ENCODE results near the gene COLGALT1. TPM values are rescaled to one million over a fixed set of nuclear protein-coding genes. Genes with fewer than 3 reads are reported as not detected.

The COLGALT1 gene
- polyA plus RNA-seq, 3 donors: 66.8 to 176 (median 68.8) TPM

GRCh38 chr19:17577457-17578097 is 22.1 kb downstream of the COLGALT1 start:
- no peaks in the 10 kb centered on the region for H3K9me3 ChIP-seq (replicated peaks in 1 of 2; ENCODE audit: control insufficient read depth in 1 of 2, insufficient read depth in 1 of 2, low read length in 2 of 2)

More at GRCh38 chr19:17577457-17578097, 22.1 kb downstream of the COLGALT1 start:
- H3K27me3 ChIP-seq (ENCODE audit: control insufficient read depth in 2 of 2, insufficient read depth in 2 of 2, low read length in 2 of 2): no peaks in the 10 kb centered on the region
- no peak overlapping the region for H3K27ac ChIP-seq (ENCODE audit: low read depth in 1 of 2, low read length in 2 of 2)
- no peak overlapping the region for H3K4me3 ChIP-seq (replicated peaks in 1 of 3; ENCODE audit: low read depth in 2 of 3, low read length in 3 of 3)
- H3K9me3 Mint-ChIP-seq: peaks cover 0 to 2% (median 0%) of the 10 kb centered on the region in 7 donors
- H3K79me2 ChIP-seq (ENCODE audit: insufficient read depth, low read length): peaks cover 12% of the 10 kb centered on the region
- H3K27ac Mint-ChIP-seq: peak overlapping the region in 3 of 7 donors; percentile 34 to 80 (median 62)
- H3K4me2 ChIP-seq (replicated peaks; ENCODE audit: extremely low read depth, low read length, poor library complexity, severe bottlenecking): no peak overlapping the region
- H3K4me3 Mint-ChIP-seq: no peak overlapping the region
- no peak overlapping the region for H3K9ac ChIP-seq (ENCODE audit: insufficient read depth, low read length, poor library complexity, severe bottlenecking)
- H3K4me1 Mint-ChIP-seq: peaks cover 12% of the 10 kb centered on the region
- TF ChIP-seq CTCF (IDR thresholded peaks at IDR 0.05): no peak
- 90% methylated on average over 8 of the region's 22 CpGs for WGBS (ENCODE audit: insufficient coverage)
- no peak overlapping the region for H2AFZ ChIP-seq (ENCODE audit: insufficient read depth, low read depth, low read length, poor library complexity, severe bottlenecking)
- peaks cover 8 to 19% of the 10 kb centered on the region in 2 donors for H3K4me1 ChIP-seq (ENCODE audit: control insufficient read depth in 1 of 2, insufficient read depth in 2 of 2, low read length in 2 of 2)
- peaks cover 83 to 87% of the 10 kb centered on the region in 2 donors for H3K36me3 ChIP-seq (replicated peaks in 1 of 2; ENCODE audit: control insufficient read depth in 1 of 2, insufficient read depth in 2 of 2, low read length in 2 of 2)
- H4K20me1 ChIP-seq (ENCODE audit: insufficient read depth, low read length): peaks cover 88% of the 10 kb centered on the region
- intact Hi-C loops (cut with micrococcal nuclease): loop anchor here in 1 of 2 donors (2.0 kb wide), 1 partner anchor 17 kb away; no protein-coding TSS in a partner anchor
- DNase-seq: no peak
- H3K27me3 Mint-ChIP-seq (ENCODE audit: low read depth in 3 of 3): peaks cover 0 to 2% (median 0%) of the 10 kb centered on the region in 3 donors
- H3K36me3 Mint-ChIP-seq: peaks cover 60 to 94% of the 10 kb centered on the region in 2 donors

All from CD14-positive monocyte (primary cell).